IMR-90 (cell line): Measurements from ENCODE around the gene ITIH5. TPM values are rescaled to one million over a fixed set of nuclear protein-coding genes. Genes with fewer than 3 reads are reported as not detected.

Source experiments
- ATAC-seq: fragments of 200-7000 bp; cut with Tn5 transposase; 2 replicates; pipeline ENCODE4 v1.9.1; 2020; ENCODE audit warnings: low read depth, mild to moderate bottlenecking, moderate library complexity
- BruUV-seq: library from RNA; stranded (reverse); fragments of 400-500 nt; replicated peaks from 2 replicates; lab custom pipeline; 2021; lab: Mats Ljungman, UMichigan
- CTCF ChIA-PET: fragments of 300-600 bp; formaldehyde crosslinking; extraction: SDS; loops from one replicate; lab custom pipeline; 2021; ENCODE audit warnings: antibody characterized with exemption; lab: Yijun Ruan, JAX
- POLR2A ChIA-PET: fragments of 300-600 bp; sonication (Branson Sonifier 250); formaldehyde crosslinking; loops from one replicate; lab custom pipeline; 2022; ENCODE audit warnings: antibody characterized with exemption; ENCODE audit not compliant: unreplicated experiment; lab: Charles Lee
- DNase-seq: peaks from one replicate; pipeline ENCODE4 v3.0.0; 2013
- H2AFZ ChIP-seq: replicated peaks from 2 replicates; pipeline ENCODE3; 2013; ENCODE audit warnings: low read length, mild to moderate bottlenecking; ENCODE audit not compliant: poor library complexity
- H2AK5ac ChIP-seq: 2 replicates; pipeline ENCODE4 v1.6.1; 2013; ENCODE audit warnings: low read depth, low read length, inconsistent platforms
- H2AK9ac ChIP-seq: replicated peaks from 2 replicates; pipeline ENCODE3; 2013; ENCODE audit warnings: mild to moderate bottlenecking, low read depth, low read length, moderate library complexity; ENCODE audit not compliant: poor library complexity
- H2BK120ac ChIP-seq: 2 replicates; pipeline ENCODE4 v1.6.1; 2013; ENCODE audit warnings: low read depth, low read length, inconsistent platforms
- H2BK15ac ChIP-seq: 3 replicates; pipeline ENCODE4 v1.6.1; 2013; ENCODE audit warnings: low read depth, low read length, inconsistent platforms
- H2BK20ac ChIP-seq: 2 replicates; pipeline ENCODE4 v1.6.1; 2013; ENCODE audit warnings: low read depth, mild to moderate bottlenecking, inconsistent platforms, low read length, moderate library complexity
- H2BK5ac ChIP-seq: 2 replicates; pipeline ENCODE4 v1.6.1; 2013; ENCODE audit warnings: mild to moderate bottlenecking, low read depth, low read length, inconsistent platforms; ENCODE audit not compliant: poor library complexity, severe bottlenecking
- H3K14ac ChIP-seq: replicated peaks from 2 replicates; pipeline ENCODE4 v1.6.1; 2013; ENCODE audit warnings: low read depth, low read length, inconsistent platforms
- H3K18ac ChIP-seq: 2 replicates; pipeline ENCODE4 v1.6.1; 2013; ENCODE audit warnings: low read depth, low read length, control low read depth
- H3K23ac ChIP-seq: 2 replicates; pipeline ENCODE4 v1.6.1; 2013; ENCODE audit warnings: low read depth, low read length, inconsistent platforms
- H3K27ac ChIP-seq: 2 replicates; pipeline ENCODE4 v1.5.1; 2013; ENCODE audit warnings: mild to moderate bottlenecking, control low read depth, low read length; ENCODE audit not compliant: insufficient read depth
- H3K27me3 ChIP-seq: 2 replicates; pipeline ENCODE4 v1.6.1; 2013; ENCODE audit warnings: low read length; ENCODE audit not compliant: control insufficient read depth, insufficient read depth
- H3K36me3 ChIP-seq: 2 replicates; pipeline ENCODE4 v1.6.1; 2013; ENCODE audit warnings: low read length, mixed read lengths; ENCODE audit not compliant: control insufficient read depth, insufficient read depth
- H3K4ac ChIP-seq: 2 replicates; pipeline ENCODE4 v1.6.1; 2013; ENCODE audit warnings: low read depth, low read length, inconsistent platforms
- H3K4me1 ChIP-seq: 2 replicates; pipeline ENCODE4 v1.6.1; 2013; ENCODE audit warnings: low read length, mixed read lengths; ENCODE audit not compliant: control insufficient read depth, insufficient read depth
- H3K4me2 ChIP-seq: 2 replicates; pipeline ENCODE4 v1.6.1; 2013; ENCODE audit warnings: low read depth, mild to moderate bottlenecking, control low read depth, low read length, moderate library complexity
- H3K4me3 ChIP-seq: 2 replicates; pipeline ENCODE4 v1.5.1; 2013; ENCODE audit warnings: low read depth, mild to moderate bottlenecking, control low read depth, low read length, moderate library complexity; ENCODE audit not compliant: insufficient read depth
- H3K56ac ChIP-seq: 2 replicates; pipeline ENCODE4 v1.6.1; 2013; ENCODE audit warnings: low read length, inconsistent platforms; ENCODE audit not compliant: insufficient read depth; ENCODE audit errors: extremely low read depth
- H3K79me1 ChIP-seq, 2 experiments: 2 replicates each; pipeline ENCODE4 v1.6.1; 2013; ENCODE audit warnings: low read length in 2 of 2, inconsistent platforms in 1 of 2, low read depth in 1 of 2
- H3K9ac ChIP-seq: 2 replicates; pipeline ENCODE4 v1.6.1; 2013; ENCODE audit warnings: low read depth, low read length, control low read depth
- H3K9me1 ChIP-seq: 2 replicates; pipeline ENCODE4 v1.6.1; 2013; ENCODE audit warnings: low read length, inconsistent platforms; ENCODE audit not compliant: insufficient read depth
- H3K9me3 ChIP-seq: 2 replicates; pipeline ENCODE4 v1.6.1; 2013; ENCODE audit warnings: low read length; ENCODE audit not compliant: control insufficient read depth, insufficient read depth
- H4K20me1 ChIP-seq: 2 replicates; pipeline ENCODE4 v1.6.1; 2013; ENCODE audit warnings: low read length, inconsistent platforms; ENCODE audit not compliant: insufficient read depth
- H4K5ac ChIP-seq: 2 replicates; pipeline ENCODE4 v1.6.1; 2013; ENCODE audit warnings: mild to moderate bottlenecking, low read depth, low read length, control low read depth
- H4K8ac ChIP-seq, 2 experiments: 2 replicates each; pipeline ENCODE4 v1.6.1; 2013; ENCODE audit warnings: low read depth in 2 of 2, low read length in 2 of 2, control low read depth in 1 of 2, inconsistent platforms in 1 of 2
- H4K91ac ChIP-seq: 2 replicates; pipeline ENCODE4 v1.6.1; 2013; ENCODE audit warnings: low read depth, low read length, inconsistent platforms; ENCODE audit not compliant: insufficient read depth
- BHLHE40 ChIP-seq: fragments of 150-350 bp; IDR thresholded peaks from 2 replicates; pipeline ENCODE4 v1.6.1; 2016; ENCODE audit warnings: mild to moderate bottlenecking, low read depth, low read length
- CEBPB ChIP-seq: IDR thresholded peaks from 2 replicates; pipeline ENCODE4 v1.6.1; 2012; ENCODE audit warnings: low read depth, low read length, improper control_type of control experiment
- CHD1 ChIP-seq: IDR thresholded peaks from 2 replicates; pipeline ENCODE4 v1.6.1; 2012; ENCODE audit warnings: low read depth, low read length, improper control_type of control experiment
- CTCF ChIP-seq: conservative IDR thresholded peaks from 2 replicates; pipeline ENCODE4 v1.5.1; 2012; ENCODE audit warnings: mild to moderate bottlenecking, low read depth, low read length, improper control_type of control experiment
- ELK1 ChIP-seq: fragments of 150-350 bp; IDR thresholded peaks from 2 replicates; pipeline ENCODE4 v1.6.1; 2016; ENCODE audit warnings: low read depth, mild to moderate bottlenecking, low read length, moderate library complexity, borderline replicate concordance
- FOS ChIP-seq: fragments of 150-350 bp; IDR thresholded peaks from 2 replicates; pipeline ENCODE4 v1.6.1; 2016; ENCODE audit warnings: low read depth, low read length
- MAFK ChIP-seq: IDR thresholded peaks from 2 replicates; pipeline ENCODE4 v1.6.1; 2012; ENCODE audit warnings: low read depth, low read length, improper control_type of control experiment
- MAZ ChIP-seq: IDR thresholded peaks from 2 replicates; pipeline ENCODE4 v1.6.1; 2012; ENCODE audit warnings: low read depth, mild to moderate bottlenecking, low read length, improper control_type of control experiment, moderate library complexity, borderline replicate concordance
- MXI1 ChIP-seq: IDR thresholded peaks from 2 replicates; pipeline ENCODE4 v1.6.1; 2012; ENCODE audit warnings: low read depth, mild to moderate bottlenecking, low read length, moderate library complexity, borderline replicate concordance
- NFE2L2 ChIP-seq: fragments of 150-350 bp; IDR thresholded peaks from 2 replicates; pipeline ENCODE4 v1.6.1; 2016; ENCODE audit warnings: low read depth, mild to moderate bottlenecking, low read length
- RAD21 ChIP-seq: IDR thresholded peaks from 2 replicates; pipeline ENCODE4 v1.6.1; 2012; ENCODE audit warnings: low read length, improper control_type of control experiment
- RCOR1 ChIP-seq: IDR thresholded peaks from 2 replicates; pipeline ENCODE4 v1.6.1; 2012; ENCODE audit warnings: mild to moderate bottlenecking, low read length, improper control_type of control experiment; ENCODE audit not compliant: insufficient replicate concordance
- RFX5 ChIP-seq: IDR thresholded peaks from 2 replicates; pipeline ENCODE4 v1.8.0; 2012; ENCODE audit warnings: low read depth, mild to moderate bottlenecking, low read length, moderate library complexity
- SMC3 ChIP-seq: fragments of 150-350 bp; IDR thresholded peaks from 2 replicates; pipeline ENCODE4 v1.6.1; 2016; ENCODE audit warnings: low read depth, mild to moderate bottlenecking, antibody characterized with exemption, low read length, moderate library complexity
- USF2 ChIP-seq: fragments of 150-350 bp; IDR thresholded peaks from 2 replicates; pipeline ENCODE4 v1.6.1; 2017; ENCODE audit warnings: mild to moderate bottlenecking, antibody characterized with exemption, low read length, low read depth
- WGBS, 2 experiments: methylation state at CpG; one replicate each; pipeline versions ENCODE4 v1.1.5 to v1.1.7; 2013; ENCODE audit warnings: missing lambda C conversion rate in 2 of 2; ENCODE audit not compliant: insufficient read length in 1 of 2; ENCODE audit errors: extremely low coverage in 2 of 2; 5-methylcytosine and 5-hydroxymethylcytosine counted together
- dilution Hi-C: fragments of 300-500 bp; cut with HindIII; formaldehyde crosslinking; loops from one replicate; pipeline ENCODE4 v1.14.3; 2018; ENCODE audit warnings: low sequenced_read_pairs; ENCODE audit not compliant: unreplicated experiment
- in situ Hi-C: fragments of 300-500 bp; cut with MboI; formaldehyde crosslinking; loops from 3 replicates; pipeline ENCODE4 v1.14.3; 2019; ENCODE audit warnings: low sequenced_read_pairs, inconsistent platforms, mixed read lengths
- intact Hi-C: fragments of 100-400 bp; cut with micrococcal nuclease; formaldehyde crosslinking; loops from 2 replicates; pipeline ENCODE4 v1.10.0; 2022
- polyA plus RNA-seq, 3 experiments: library from polyadenylated mRNA; depleted of rRNA; stranded (reverse); fragments of >200 nt; gene quantifications; 2 replicates each; pipeline ENCODE4 v1.2.3, GENCODE V29; 2012; ENCODE audit warnings: low replicate concordance in 1 of 3
- total RNA-seq: library from RNA; depleted of rRNA; stranded (reverse); fragments of >200 nt; gene quantifications from 2 replicates; pipeline ENCODE4 v1.2.3, GENCODE V29; 2012

Gene ITIH5
- total and polyA plus RNA-seq, 2 of the 4 experiments (the other 2 are of a cell fraction): under 0.01 to 0.07 TPM

GRCh38 chr10:7707858-7708622 lies 41.3 kb upstream of the ITIH5 start:
- no peak overlapping the region for H4K8ac ChIP-seq
- H2AK9ac ChIP-seq: no peak overlapping the region
- no peaks in the 10 kb centered on the region for H3K36me3 ChIP-seq
- H2AFZ ChIP-seq: no peak overlapping the region
- in situ Hi-C loops: no loop called here
- no peak overlapping the region for H3K18ac ChIP-seq
- no peak overlapping the region for H3K9ac ChIP-seq
- H3K27ac ChIP-seq: no peak overlapping the region
- no peaks in the 10 kb centered on the region for H3K9me3 ChIP-seq
- 56% methylated on average over 3 of the region's 5 CpGs; no CpG with 5 or more reads in 1 of the 2 experiments for WGBS, 2 experiments
- H3K14ac ChIP-seq: no peak overlapping the region
- no TSS peak for BruUV-seq
- H3K56ac ChIP-seq: no peak overlapping the region
- no peaks in the 10 kb centered on the region; the same call in 1 of the 2 replicates for H3K27me3 ChIP-seq
- no peaks in the 10 kb centered on the region for H4K20me1 ChIP-seq
- no peaks in the 10 kb centered on the region for H3K4me1 ChIP-seq
- H2BK5ac ChIP-seq: no peak overlapping the region
- no peak overlapping the region for H3K4me3 ChIP-seq
- ATAC-seq (no peak), DNase-seq (no peak)
- H3K23ac ChIP-seq: no peak overlapping the region
- H3K4ac ChIP-seq: no peak overlapping the region
- no peaks in the 10 kb centered on the region for H3K79me1 ChIP-seq
- dilution Hi-C loops: no loop called here
- no peak overlapping the region for H2BK20ac ChIP-seq
- CTCF ChIA-PET: interaction anchor here (0.9 kb wide), 1 partner anchor 11 kb away, joined by 3 read pairs; no protein-coding TSS in a partner anchor
- H3K9me1 ChIP-seq: no peaks in the 10 kb centered on the region
- intact Hi-C loops: no loop called here
- no peak overlapping the region for H2BK15ac ChIP-seq
- POLR2A ChIA-PET: no interaction called here
- no peak overlapping the region for H4K91ac ChIP-seq
- no peak overlapping the region for H4K5ac ChIP-seq
- no peak overlapping the region for H2BK120ac ChIP-seq
- no peak overlapping the region for H3K4me2 ChIP-seq
- no peak overlapping the region for H2AK5ac ChIP-seq
- no peak for TF ChIP-seq NFE2L2
- no peak for TF ChIP-seq RAD21
- no peak for TF ChIP-seq ELK1
- TF ChIP-seq RCOR1: no peak
- no peak for TF ChIP-seq MAFK
- no peak for TF ChIP-seq USF2
- TF ChIP-seq BHLHE40: no peak
- no peak for TF ChIP-seq CEBPB
- TF ChIP-seq SMC3: no peak
- TF ChIP-seq RFX5: no peak
- TF ChIP-seq FOS: no peak
- TF ChIP-seq CHD1: no peak
- TF ChIP-seq MXI1: no peak
- TF ChIP-seq MAZ: no peak
- TF ChIP-seq CTCF: no peak
